ENCODE data around the gene GSC2.

Gene GSC2

DNA sequence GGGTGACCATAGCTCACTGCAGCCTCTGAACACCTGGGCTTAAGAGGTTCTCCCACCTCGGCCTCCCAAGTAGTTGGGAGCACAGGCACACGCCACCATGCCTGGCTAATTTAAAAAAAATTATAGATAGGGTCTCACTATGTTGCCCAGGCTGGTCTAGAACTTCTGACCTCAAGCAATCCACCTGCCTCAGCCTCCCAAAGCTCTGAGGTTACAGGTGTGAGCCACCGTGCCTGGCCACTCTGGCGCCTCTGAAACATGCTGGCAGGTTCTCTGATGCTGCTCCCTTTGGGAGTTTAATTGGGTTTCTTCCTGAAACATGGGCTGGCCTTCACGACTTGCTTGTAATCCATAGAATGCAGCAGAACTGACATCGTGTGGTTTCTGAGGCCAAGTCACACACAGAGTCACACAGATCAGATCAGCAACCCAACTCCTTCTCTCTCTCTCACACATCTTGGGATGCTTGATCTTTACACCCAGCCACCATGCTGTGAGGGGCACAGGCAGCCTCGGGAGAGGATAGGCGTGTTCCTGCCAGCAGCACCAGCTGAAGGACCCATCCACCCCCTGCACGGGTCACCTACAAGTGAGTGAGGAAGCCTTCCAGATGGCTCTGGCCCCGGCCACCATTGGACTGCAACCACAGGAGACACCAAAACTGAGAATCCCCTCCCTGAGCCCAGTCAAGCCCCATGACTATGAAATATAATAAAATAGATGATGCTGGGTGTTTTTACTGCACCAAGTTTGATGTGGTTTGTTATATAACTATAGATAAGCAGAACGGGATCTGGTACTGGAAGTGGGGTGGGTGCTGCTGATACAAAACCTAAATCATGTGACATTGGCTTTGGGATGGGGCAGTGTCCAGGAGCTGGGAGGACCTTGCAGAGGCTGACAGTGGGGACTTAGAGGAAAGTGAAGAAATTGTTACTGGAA is 3.1 kb upstream of the GSC2 start:
- DNase-seq, result no peak

DNA sequence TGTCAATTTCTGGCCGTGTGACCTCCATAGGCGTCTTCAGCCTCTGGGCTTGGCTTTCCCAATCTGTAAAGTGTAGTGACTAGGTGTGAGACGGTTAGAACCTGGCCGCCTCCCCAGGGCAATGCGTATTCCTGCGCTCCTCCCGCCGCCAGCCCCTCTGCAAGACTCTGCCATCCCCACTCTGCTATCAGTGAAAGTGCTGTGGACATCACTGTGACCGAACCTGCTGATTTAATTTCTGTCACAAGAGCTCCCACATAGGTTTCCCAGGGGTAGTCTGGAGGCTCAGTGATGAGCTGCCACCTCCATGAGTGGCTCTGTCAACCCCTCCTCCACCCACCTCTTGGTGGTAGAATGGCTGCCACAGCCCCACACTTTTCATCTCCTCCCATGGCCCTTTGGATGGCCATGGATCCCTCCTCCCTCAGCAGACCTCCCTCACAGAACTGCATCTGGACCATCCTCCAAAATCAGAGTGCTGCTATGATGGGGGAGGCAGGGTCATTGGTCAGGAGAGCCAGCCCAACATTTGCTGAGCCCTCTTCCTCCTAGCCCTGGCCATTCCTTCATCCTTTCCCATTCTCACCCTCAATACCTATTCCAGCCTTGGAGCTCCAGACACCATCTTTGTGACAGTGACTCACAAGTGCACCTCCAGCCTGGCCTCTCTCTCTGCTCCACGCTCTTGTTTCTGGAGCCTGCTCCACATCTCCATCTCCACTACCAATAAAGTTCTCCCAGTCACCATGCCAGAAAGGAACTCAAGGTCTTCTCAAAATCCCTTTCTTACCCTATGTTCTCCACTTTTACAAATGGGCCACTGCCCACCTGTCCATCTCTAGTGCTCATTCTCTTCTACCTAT is 1.5 kb upstream of the GSC2 start:
- no peak for DNase-seq

DNA sequence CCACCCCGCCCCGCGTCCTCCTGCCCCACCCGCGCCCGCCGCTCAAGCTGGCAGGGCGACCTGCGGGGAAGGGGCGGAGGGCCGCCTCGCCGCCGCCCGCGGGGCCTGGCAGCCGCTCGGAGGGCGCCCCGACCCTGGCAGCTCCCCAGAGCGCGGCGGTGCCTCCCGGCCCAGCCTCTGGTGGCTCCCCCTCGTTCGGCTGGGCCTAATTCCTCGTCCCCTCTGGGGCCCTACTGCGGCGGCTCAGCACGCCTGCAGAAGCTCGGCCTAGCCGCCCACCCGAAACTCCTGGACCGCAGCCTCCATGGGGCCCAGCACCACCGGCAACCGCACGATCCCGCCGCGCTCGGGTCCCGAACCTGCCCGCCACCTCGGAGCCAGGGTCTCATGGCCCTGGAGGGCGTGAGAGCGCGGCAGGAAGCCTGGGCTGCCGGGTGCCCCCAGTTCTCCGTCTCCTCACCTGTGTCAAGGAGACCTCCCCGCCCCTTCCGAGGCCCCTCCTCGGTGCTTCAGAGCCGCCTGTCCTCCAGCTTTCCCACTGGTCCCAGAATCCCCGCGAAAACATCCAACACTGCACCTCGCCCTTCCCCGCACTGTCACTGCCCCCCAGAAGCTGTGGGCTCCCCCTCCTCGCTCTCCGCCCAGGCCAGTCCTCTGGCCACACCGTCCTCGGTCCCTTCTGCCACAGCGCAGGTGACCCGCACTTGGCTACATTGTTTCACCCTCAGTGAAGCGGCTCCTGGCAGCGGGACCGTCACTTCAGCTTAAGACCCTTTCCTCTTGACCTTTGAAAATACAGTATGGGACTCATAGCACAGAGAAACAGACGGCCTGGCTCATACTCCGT is 613 bp upstream of the GSC2 start:
- DNase-seq, result no peak

DNA sequence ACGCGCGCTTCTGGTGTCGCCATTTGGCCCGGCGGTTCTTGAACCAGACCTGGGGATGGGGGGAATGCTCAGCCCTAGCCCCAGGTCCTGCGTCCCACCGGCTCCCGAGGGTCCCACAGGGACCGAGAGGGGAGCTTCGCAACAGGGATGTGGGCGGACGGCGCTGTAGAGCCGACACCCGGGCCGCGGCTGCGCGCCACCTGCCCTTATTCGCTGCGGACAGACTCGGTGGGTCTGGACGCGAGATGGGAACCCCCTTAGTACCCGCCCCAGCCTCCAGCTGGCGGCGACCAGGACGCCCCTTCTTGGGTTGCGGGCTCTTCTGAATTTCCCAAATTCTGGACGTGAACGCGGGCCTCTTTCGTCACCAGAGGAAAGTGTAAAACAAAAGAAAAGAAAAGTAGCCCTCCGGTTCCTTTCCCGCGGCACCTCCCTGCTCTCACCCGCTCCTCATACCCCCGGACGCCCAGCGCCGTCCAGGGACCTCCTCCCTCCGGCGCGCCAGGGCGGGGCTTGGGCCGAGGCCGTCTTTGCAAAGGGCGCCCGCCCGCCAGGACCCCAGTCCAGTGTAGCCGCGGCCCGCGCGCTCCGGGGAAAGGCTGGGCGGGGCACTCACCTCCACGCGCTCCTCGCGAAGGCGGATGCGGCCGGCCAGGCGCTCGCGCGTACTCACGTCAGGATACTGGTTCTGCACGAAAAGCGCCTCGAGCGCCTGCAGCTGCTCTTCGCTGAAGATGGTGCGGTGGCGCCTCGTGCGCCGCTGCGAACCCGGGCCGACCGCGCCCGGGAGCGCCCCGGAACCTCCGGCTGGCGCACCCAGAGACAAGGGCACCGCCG is 827 bp downstream of the GSC2 start:
- DNase-seq, result no peak

DNA sequence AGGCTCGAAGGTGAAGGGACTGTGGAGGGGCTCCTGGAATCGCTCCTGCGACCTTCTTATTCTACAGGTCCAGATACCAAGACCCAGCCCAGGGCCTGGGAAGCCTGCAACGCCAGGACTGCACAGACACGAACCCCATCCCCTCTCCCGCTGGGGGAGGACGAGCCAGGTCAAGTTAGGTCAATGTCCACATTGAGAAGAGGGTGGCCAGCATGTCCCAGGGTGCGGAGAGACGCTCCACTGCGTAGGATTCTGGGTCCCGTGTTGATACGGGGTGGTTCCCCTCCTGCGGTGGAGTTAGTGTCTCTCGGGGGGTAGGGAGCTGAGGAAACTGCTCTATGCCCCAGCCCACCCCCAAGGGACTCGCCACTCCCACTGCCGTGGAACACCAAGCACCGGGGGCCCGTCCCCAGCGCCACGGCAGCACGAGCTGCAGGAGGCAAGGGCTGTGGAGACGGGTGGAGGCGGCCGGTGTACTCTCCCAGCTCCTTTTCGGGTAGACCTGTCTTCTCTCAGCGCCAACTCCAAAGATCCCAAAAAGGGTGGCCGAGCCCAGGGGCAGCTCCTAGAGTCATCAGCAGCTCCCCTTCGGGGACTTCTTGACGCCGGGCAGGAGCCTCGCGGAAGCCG is 1.6 kb downstream of the GSC2 start:
- no peak for DNase-seq

DNA sequence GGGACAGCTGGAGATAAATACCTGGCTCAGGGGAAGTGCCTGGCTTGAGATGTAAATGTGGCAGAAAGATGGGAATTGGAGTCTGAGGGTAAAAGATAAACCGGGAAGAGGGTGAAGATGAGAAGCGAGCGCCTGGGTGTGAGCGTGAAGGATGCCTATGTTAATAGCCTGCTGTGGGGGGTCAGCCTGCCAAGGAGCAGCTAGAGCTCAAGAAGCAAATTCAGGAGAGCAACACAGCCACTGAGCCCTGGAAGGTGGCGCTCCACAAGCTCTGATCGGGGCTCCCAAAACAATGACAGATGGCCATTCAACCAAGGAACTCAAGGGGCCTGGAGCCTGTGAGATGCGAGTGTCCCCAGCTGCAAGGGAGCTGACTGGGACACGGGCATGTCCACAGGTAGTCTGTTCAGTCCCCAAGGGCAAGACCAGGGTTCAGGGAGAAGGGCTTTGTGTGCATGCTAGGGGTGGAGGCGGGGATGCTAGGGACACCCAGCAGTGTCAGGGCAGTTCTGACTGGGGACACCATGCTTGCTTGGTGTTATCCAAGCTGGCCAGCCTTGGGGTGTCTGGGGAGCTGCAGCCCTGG is 2.8 kb downstream of the GSC2 start:
- no peak for DNase-seq

DNA sequence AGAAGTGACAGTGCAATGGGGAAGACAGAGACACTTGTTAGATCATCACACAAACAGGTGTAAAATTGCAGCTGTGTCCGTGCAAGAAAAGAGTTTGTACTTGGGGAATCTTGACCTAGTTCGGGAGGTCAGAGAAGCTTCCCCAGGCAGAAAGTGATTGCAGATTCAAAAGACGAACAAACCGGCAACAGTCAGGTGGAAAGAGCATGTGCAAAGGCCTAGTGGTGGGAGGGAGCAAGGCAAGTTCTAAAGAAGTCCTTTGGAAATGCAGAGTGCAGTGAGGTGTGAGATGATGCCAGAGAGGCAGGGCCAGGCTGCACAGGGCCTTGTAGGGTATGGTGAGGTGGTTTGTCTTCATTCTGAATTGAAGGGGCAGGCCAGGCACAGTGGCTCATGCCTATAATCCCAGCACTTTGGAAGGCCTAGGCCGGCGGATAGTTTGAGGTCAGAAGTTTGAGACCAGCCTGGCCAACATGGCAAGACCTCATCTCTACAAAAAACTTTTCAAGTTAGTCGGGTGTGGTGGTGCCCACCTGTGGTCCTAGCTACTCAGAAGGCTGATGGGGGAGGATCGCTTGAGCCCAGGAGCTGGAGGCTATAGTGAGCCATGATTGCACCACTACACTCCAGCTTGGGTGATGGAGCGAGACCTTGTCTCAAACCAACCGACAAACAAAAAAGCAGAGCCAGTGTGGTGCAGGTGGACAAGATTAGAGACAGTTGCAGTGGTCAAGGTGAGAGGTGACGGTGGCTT is 3.7 kb downstream of the GSC2 start:
- no peak for DNase-seq

DNA sequence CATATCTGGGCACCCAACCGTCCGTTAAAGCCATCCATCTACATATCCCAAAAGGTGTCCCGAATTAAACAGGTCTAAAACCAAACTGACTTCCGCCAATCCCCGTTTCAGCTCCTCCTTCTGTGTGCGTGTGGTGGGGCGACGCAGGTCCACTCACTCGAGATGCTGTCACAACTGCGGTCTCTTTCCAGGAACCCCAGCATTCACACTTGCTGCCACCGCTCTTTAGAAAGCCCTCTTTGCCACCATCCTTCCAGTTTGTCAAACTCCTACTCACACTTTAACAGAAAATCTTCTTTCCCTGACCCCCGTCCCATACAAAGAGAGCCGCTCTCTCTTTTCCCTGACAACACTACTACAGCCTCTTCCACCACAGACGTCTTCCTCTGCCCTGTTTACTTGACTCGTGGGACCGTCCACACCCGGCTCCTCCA is 6.1 kb downstream of the GSC2 start:
- peak; percentile 71 for DNase-seq

DNA sequence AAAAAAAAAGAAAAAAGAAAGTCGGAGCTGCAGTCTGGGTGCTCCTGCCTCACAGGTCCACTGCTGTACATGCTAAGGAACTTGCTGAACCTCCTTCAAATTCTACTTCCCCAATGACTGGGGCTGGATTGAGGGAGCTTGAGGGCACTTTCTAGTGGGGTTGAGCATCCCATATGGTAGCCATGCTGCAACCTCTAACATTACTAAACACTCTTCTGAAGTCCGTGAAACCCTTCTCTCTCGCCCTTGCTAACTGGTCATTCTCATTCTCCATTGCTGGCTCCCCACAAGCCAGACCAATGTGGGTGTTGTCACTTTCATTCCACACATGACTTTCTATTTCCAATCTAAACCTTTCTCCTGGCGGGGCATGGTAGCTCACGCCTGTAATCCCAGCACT is 6.9 kb downstream of the GSC2 start:
- no peak for DNase-seq

DNA sequence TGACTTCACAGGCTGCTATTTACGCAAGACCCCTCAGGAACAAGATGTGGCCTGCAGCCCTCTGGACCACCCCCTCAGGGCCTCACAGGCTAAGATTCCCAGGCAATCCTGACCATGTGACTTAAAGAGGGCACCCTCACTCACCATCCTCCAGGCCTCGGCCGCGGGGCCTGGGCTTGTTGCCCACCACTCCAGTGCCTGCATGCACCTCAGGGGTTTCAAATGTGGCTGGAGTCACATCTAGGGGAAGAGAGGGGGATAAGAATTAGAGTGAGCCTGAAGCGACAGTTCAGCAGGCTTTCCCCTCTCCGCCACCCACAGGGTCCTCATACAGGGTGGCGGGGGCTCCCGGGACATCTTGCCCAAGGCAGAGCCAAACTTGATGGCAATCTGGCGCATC is 7.7 kb downstream of the GSC2 start:
- DNase-seq, result no peak

DNA sequence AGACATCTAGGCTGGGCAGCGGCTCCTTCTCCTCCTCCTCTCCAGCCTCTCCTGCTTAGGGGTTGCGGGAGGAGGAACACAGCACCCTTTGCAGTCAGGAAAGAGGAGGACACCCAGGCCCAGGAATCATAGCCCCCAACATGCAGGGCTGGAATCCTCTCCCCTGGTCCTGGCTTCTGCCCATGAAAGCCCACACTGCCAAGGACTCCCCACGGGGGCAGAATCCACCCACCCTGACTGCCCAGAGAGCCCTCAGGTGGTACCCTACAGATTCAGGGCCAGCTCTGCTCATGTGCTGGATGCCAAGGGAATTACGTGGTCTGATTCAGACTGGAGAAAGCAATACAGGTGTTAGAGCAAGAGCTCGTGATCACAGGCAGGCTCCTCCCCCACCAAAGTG is 10.1 kb downstream of the GSC2 start:
- no peak for DNase-seq

DNA sequence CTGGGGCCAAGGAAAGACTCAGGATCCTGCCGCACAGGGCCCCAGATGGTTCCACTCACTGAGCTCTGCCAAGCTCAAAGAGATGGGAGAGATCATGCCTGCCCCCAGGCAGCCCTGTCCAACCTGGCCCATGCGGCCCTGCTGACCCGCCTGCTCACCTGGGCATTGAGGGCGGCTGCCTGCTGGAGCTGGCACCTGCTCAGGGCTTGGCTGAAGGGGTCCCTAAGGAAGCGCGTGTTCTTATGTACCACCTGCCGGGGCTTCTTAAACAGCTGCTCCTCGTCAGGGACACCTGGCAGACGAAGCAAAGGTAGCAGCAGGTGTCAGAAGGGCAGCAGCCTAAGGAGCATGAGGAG is 11.1 kb downstream of the GSC2 start:
- DNase-seq, result no peak

DNA sequence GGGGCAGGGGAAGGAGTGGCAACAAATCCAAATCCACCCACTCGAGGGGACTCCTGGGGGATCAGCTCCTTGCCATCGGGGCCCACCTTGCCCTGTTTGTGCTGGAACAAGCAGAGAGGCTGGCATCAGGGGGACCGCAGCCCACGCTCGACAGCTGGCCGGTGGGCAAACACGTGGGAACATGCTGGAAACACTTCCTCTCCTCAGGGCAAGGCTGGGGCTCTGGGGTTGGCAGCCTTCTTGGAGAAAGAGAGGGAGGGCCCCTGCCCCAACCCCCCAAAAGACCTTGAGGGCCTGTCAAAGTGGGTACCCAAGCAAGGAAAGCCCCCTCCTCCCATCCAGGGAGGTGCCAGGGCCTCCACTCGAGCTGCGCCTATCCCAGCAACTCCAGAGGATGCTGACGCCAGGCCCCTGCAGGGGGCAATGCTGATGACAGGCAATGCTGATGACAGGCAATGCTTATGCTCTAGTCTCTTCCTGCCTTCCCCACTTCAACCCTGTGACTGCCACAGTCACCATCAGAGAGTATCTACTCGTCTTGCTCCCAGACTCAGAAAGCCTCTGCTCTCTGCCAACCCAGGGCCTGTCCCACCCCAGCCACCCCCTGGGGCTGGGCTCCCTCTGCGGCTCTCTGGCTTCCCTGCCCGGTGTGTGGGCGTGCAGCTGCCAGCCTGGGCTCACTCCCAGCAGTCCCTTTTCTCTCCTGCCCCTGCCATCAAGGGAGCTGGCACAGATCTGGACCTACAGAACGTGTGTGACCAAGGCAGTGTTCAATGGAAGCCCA is 11.7 kb downstream of the GSC2 start:
- DNase-seq, result no peak

DNA sequence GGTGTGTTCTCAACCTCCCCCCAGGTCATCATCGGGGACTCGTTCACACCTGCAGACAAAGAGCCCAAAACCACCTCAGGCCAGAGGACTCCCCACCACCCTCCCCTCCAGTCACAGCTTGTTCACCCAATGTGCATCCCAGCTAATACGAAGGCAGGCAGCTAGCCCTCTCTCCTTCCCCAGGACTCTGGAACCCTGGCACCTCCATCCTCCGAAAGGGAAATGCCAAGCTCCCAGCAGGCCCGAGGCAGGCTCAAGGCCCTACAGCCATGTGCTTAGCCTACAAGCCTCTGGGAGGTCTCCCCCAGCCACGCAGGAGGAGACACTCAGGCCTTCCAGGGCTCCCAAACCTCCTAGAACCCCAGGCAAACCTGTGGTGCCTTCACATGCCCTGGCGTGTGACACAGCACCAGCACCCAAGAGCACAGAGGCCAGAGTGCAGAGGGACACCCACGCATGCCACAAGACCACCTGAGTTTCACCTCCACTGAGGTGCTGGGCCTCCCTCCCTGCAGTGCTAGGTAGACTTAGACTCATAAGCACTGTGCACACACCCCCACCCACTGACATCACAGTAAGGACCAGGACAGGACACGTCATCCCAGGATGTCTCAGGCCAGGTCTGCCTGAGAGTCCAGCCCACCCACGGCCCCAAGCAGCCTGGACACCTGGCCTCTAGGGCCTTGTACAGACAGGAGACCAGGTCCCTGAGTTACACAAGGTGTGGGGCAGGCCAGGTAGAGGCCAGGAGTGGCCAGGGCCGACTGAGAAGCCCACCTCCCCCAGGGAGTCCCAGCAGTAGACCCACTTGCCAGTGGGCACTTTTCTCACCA is 12.5 kb downstream of the GSC2 start:
- no peak for DNase-seq

DNA sequence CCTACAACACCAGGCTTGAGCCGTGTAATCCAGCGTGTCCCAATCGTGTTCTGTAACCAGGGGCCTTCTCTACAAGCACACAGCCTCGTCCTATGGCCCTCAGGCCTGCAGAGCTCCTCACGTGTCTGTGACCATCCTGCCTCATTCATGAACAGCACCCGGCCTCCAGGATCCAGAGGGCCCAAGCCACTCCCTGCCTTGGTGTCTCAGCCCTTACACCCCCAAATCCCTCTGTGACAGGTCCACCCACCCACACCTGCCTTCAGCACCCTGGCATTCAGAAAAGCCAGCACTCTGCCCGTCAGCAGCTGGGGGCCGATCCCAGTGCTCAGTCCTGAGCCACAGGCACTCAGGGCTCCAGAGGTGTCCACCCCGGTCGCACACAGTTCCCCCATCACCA is 13.2 kb downstream of the GSC2 start:
- no peak for DNase-seq

DNA sequence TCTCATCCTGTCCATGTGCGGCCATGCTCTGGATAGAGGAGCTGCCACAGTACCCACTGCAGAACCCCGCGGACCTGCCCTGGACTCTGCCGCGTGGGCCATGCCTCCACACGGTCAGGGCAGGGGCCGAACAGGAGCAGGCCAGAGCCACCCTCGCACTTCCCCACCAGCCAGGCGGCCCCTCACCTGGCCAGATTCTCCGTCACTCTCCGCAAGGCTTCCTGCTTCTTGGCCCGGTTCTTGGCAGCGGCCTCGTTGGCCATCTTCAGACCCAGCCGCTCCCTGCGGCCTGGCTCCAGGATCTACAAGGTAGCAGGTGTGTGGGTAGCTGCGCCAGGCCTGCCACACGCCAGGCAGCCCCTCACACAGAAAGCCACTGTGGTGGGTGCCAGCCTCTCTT is 15.2 kb downstream of the GSC2 start:
- DNase-seq, result no peak

DNA sequence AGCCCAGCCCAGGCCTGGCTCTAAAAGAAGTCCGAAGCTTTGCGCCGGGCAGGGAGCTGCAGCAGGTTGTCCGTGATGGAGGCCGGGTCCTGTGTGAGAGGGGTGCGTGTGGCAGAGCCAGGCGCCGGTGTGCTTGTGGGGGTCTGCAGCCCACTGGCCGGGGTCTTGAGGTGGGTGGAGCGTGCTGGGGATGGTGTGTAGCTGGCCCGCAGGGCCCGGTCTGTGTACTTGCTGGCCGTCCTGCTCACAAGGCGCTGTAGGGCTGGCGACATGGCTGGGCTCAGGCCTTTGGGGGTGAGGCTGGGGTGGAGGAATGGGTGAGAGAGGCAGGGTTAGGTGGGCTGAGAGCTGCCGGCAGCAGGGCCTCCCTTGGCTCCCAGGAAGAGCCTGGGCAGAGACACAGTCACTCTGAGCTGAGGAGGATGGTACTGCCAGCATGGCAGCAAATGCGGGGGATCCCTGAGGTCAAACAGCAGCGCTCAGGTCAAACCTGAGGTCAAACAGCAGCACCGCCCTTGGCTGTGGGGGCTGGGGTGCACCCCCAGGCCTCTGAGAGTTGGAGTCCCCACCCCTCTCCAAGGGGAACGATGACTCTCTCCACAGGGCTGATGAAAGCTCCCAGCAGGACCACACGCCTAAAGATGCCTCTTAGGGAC is 15.8 kb downstream of the GSC2 start:
- DNase-seq, result no peak

DNA sequence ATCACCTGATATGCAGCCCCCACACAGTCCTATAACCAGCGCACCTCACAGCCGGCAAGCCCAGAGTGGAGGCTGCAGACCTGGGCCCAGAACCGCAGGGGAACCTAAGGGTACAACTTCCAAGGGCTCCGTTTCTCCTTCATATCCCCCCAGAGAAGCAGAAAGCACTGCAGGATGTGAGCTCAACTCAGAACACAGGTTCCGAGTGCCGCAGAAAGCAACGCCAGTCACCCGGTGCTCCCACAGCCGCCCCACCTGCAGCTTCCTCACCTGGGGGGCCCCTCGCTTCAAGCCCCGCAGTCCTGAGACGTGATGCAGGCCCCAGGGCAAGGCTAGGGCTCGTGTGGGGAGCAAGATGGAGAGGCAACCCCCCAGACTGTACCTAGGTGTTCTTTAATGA is 16.5 kb downstream of the GSC2 start:
- DNase-seq, result no peak
